ENCODE measurements around the gene USP2.

- TF ChIP-seq, protein P1, sequence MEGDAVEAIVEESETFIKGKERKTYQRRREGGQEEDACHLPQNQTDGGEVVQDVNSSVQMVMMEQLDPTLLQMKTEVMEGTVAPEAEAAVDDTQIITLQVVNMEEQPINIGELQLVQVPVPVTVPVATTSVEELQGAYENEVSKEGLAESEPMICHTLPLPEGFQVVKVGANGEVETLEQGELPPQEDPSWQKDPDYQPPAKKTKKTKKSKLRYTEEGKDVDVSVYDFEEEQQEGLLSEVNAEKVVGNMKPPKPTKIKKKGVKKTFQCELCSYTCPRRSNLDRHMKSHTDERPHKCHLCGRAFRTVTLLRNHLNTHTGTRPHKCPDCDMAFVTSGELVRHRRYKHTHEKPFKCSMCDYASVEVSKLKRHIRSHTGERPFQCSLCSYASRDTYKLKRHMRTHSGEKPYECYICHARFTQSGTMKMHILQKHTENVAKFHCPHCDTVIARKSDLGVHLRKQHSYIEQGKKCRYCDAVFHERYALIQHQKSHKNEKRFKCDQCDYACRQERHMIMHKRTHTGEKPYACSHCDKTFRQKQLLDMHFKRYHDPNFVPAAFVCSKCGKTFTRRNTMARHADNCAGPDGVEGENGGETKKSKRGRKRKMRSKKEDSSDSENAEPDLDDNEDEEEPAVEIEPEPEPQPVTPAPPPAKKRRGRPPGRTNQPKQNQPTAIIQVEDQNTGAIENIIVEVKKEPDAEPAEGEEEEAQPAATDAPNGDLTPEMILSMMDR (IDR thresholded peaks at IDR 0.05): no peak
- TF ChIP-seq POLR2A (IDR thresholded peaks at IDR 0.05) (no peak), POLR2AphosphoS5 (IDR thresholded peaks at IDR 0.05) (no peak)
These were observed 16.2 kb upstream of the USP2 start for GRCh38 chr11:119397740-119398139.
